HG02884 (cell line): ENCODE results near the gene CLTB.

Experiments used
- ATAC-seq: cut with Tn5 transposase; IDR thresholded peaks from one replicate; pipeline ENCODE4 v1.9.1; 2021; ENCODE audit warnings: mild to moderate bottlenecking, moderate library complexity; ENCODE audit not compliant: unreplicated experiment

Gene CLTB

GRCh38 chr5:176356179-176356566 is 60.2 kb downstream of the CLTB start:
- no peak for ATAC-seq

- ATAC-seq = no peak
These were observed 60.8 kb downstream of the CLTB start for GRCh38 chr5:176355400-176356178.

GRCh38 chr5:176353533-176353932 is 62.8 kb downstream of the CLTB start:
- no peak for ATAC-seq

GRCh38 chr5:176352116-176352878 is 64.0 kb downstream of the CLTB start:
- ATAC-seq = no peak

- ATAC-seq = no peak
These were observed 65.9 kb downstream of the CLTB start for GRCh38 chr5:176350416-176350815.

GRCh38 chr5:176342766-176343458 is 73.4 kb downstream of the CLTB start:
- ATAC-seq = no peak
